Posterior cingulate gyrus (tissue), 11 donors: ENCODE measurements around the gene CNTN1.

ENCODE experiments used
- DNase-seq, 10 donors: peaks; one replicate each; pipeline versions ENCODE4 v3.0.0 to v3.0.0-alpha.2; 2020 to 2021; ENCODE audit warnings: mixed read lengths in 3 of 10
- intact Hi-C: fragments of 100-400 bp; cut with DNase I; formaldehyde crosslinking; loops from one replicate; pipeline ENCODE4 v1.15.1; 2023

CNTN1 gene

GRCh38 chr12:40691913-40692764, at the start of gene CNTN1:
TSS of gene CNTN1 (plus strand) at chr12:40692439.
- DNase-seq = peak; percentile 68 to 98 (median 86)
- intact Hi-C loops = no loop called here

DNA sequence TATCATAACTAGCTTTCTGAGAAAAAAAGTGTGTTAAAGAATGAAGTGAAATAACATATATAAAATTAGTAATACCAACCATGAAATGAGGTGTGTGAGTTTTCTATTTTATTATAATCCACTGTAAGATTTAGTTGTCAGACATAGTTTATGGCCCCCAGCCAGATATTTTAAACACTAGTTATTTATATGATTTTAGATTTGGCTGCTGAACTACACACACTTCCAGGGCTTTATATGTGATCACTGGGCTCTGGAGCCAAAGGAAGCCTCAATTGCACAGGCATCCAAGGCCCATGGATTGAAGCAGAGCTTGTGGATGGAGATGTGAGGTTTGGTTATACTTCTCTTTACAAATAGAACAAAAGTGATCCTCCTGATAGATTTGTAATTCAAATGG, 48.7 kb upstream of the CNTN1 start:
- intact Hi-C loops = no loop called here
- DNase-seq = no peak

DNA sequence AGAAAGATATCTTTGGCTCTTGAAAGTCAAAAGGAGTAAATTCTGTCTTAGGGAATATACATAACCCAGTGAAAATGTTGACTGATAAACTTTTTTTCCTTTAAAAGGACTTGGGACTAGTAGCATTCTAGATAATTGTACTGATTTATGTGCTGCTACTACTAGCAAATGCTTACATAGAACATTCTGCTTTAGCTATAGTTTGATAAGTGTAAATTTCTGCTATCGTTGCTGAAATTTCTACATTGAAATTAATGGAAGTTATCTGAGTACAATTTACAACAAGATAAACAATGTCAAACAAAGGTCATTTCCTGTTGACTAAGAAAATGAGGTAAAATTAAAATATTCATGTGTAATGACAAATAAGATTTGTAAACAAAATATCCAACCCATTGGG, 48.3 kb upstream of the CNTN1 start:
- intact Hi-C loops = no loop called here
- no peak for DNase-seq

GRCh38 chr12:40644708-40645107, 47.5 kb upstream of the CNTN1 start:
- no peak for DNase-seq
- intact Hi-C loops = no loop called here

DNA sequence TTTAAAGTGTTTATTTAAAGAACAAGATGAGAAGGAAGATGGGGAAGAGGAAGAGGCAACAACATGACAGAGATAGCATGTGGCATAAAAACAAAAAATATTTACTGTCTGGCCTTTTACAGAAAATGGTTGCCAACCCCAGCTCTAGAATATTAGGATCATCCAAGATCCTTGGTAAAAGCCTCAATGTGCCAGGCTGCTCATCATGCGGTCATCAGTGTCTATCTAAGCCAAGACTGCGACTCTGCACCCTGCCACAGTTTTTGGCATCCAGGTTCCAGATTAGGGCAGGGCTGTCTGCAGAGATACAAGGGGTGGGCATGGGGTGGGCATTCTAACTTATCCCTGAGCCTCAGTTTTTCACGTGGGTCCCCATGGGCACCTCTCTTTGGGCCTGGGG, 46.9 kb upstream of the CNTN1 start:
- intact Hi-C loops = no loop called here
- DNase-seq = no peak

GRCh38 chr12:40646456-40646855, 45.8 kb upstream of the CNTN1 start:
- intact Hi-C loops = no loop called here
- no peak for DNase-seq

- no peak for DNase-seq
- intact Hi-C loops = no loop called here
These were observed 45.3 kb upstream of the CNTN1 start for GRCh38 chr12:40646911-40647310.

- no peak for DNase-seq
- intact Hi-C loops = no loop called here
These were observed 44.6 kb upstream of the CNTN1 start for GRCh38 chr12:40647651-40648050.

DNA sequence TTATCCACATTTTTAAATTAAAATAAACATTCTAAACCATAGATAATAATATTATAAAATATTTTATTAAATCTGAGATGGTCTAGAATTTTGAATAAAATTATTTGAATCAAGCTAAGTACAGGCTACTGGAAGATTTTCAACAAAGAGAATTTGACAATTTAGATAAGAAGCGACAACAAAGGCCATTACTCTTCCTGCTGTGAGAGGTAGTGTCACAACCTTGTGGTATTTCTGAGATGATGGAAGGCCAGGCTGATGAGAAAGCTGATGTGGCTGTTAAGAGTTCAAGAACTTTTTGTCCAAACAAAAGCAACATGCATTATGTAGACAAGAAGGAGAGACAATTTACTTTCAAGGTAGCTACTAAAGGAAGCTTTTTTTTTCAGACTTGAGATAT, 43.7 kb upstream of the CNTN1 start:
- DNase-seq = no peak
- intact Hi-C loops = no loop called here

GRCh38 chr12:40650038-40650704, 42.1 kb upstream of the CNTN1 start:
- intact Hi-C loops = no loop called here
- DNase-seq = no peak

GRCh38 chr12:40655451-40655850, 36.8 kb upstream of the CNTN1 start:
- intact Hi-C loops = no loop called here
- DNase-seq = no peak

- DNase-seq = no peak
- intact Hi-C loops = no loop called here
These were observed 29.9 kb upstream of the CNTN1 start for GRCh38 chr12:40662366-40662765.

GRCh38 chr12:40663781-40664180, 28.5 kb upstream of the CNTN1 start:
- no peak for DNase-seq
- intact Hi-C loops = no loop called here

DNA sequence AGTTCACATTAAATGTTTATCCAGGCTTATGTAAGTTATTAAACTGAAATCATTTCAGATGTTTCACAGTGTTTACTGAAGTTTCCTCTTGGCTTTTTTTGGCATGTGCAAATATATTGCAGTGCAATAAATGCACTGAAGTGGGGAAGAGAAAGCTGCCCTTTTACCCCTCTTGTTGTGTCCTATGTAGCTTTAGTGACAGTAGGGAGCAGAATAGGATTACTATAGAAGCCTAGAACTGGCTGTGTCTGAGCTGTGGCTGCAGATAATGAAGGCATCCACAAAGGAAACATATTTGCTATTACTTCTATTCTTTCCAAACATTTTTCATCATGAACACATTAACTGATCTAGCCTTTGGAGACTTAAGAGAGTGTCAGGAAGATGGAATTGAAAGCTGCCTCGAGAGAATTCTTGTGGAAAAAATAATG, 24.1 kb upstream of the CNTN1 start:
- no peak for DNase-seq
- intact Hi-C loops = no loop called here

GRCh38 chr12:40672741-40673271, 19.4 kb upstream of the CNTN1 start:
- no peak for DNase-seq
- intact Hi-C loops = no loop called here

DNA sequence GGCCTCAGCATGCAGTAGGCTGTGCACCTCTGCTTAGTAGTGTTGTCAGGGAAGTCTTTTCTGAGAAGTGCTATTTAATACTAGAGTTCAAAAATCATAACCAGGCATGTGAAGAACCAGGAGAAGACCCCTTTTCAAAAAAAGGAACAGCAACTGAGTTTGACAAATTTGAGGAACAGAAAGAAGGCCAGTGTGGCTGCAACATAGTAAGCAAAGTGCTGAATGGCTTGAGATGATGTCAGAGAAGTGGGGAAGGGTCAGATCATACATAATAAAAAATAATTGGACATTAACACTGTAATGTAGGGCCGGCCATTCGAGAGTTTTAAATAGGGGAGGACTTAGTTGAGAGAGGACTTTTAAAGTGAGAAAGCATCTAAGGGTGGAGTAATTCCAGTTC, 11.1 kb upstream of the CNTN1 start:
- DNase-seq = no peak
- intact Hi-C loops = no loop called here

GRCh38 chr12:40684986-40685385, 7.3 kb upstream of the CNTN1 start:
- intact Hi-C loops = no loop called here

GRCh38 chr12:40688085-40688725, 4.0 kb upstream of the CNTN1 start:
- intact Hi-C loops = no loop called here
- peak in 3 of 10 donors; percentile 14 to 64 (median 58) for DNase-seq

More at GRCh38 chr12:40684986-40685385, 7.3 kb upstream of the CNTN1 start:
- no peak for DNase-seq

DNA sequence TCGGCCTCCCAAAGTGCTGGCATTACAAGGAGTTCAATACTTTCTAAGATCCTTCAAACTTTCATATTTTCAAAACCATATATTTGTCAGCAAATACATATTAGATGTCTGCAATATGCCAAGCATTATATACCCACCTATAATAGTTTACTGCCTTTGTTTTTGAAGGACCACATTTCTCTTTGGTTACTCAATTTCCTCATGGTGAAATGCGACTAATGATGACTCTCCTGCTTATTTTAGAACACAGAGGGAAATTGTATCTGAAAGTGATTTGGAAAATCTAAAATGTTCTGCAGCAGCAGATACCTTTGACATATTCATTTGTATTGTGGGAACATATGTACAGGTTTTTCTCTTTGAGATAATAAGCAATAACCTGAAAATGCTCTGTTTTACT, 2.7 kb upstream of the CNTN1 start:
- DNase-seq = no peak
- intact Hi-C loops = no loop called here

DNA sequence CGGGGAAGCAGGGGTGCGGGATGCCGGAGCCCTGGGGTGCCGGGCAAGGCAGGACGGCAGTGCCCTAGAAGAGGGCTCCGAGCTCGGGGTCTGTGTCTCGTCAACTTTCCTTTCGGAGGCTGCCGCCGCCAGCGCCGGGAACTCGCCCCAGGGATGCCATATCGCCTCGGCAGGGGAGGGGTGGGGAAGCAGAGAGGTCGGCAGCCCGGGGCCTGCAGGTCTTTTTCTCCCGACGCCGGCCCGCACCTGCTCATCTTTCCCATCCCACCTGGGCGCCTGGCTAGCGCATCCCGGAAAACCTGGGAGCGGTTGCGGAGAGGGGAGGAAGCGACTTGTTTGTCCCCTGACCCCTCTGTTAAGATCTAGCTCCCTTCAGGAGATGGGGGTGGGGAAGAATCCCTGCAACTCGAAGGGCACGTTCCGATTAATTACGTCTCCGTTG, 547 bp downstream of the CNTN1 start:
- DNase-seq = peak in 3 of 10 donors; percentile 24 to 88 (median 27)
- intact Hi-C loops = no loop called here

DNA sequence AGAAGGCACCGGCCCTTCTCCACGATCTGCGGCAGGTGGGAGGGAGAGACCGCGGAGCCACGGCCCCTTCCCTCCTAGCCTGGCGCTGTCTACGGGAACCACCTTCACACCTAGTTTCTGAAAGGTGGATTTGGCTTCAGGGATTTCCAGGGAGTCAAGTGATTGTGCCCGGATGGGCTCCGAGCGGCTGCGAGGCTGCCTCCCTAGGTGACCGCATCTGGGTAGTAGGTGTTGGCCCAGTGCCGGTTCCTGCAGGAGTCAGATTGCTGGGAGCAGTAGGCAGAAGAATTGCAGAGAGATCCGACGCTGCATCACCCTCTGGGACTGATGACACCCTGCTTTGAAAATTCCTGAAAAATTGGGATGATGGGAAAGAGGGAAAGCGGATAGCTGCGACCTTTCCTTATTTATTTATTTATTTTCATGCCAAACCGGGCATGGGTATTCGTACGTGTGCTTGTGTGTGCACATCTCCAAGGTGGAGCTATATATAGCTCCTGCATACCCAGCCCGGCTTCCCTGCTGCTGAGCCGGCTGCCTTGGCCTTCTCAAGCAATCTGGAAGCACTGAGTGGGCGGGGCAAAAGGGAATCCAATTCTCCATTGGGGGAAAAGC, 1.1 kb downstream of the CNTN1 start:
- intact Hi-C loops = no loop called here
- DNase-seq = peak; percentile 44 to 95 (median 72)
